NCI-H1048 (cell line): ENCODE measurements around the gene LIPC.

ENCODE experiments used
- DNase-seq: peaks from one replicate; lab custom pipeline; 2025; lab: John Stamatoyannopoulos, UW

The LIPC gene

GRCh38 chr15:58554758-58555157 is 123.0 kb downstream of the LIPC start:
- no peak for DNase-seq

- DNase-seq: no peak
These were observed 123.6 kb downstream of the LIPC start for GRCh38 chr15:58555162-58556027.

- no peak for DNase-seq
These were observed 124.2 kb downstream of the LIPC start for GRCh38 chr15:58556028-58556361.

GRCh38 chr15:58556541-58556940 is 124.8 kb downstream of the LIPC start:
- DNase-seq: no peak

- no peak for DNase-seq
These were observed 127.0 kb downstream of the LIPC start for GRCh38 chr15:58558777-58559176.

- DNase-seq: no peak
These were observed 128.3 kb downstream of the LIPC start for GRCh38 chr15:58559904-58560588.

GRCh38 chr15:58561321-58561720 is 129.5 kb downstream of the LIPC start:
- no peak for DNase-seq

- no peak for DNase-seq
These were observed 130.3 kb downstream of the LIPC start for GRCh38 chr15:58562135-58562534.

GRCh38 chr15:58564981-58565380 is 133.2 kb downstream of the LIPC start:
- no peak for DNase-seq

GRCh38 chr15:58565619-58566018 is 133.8 kb downstream of the LIPC start:
- DNase-seq: no peak

- no peak for DNase-seq
These were observed 134.2 kb downstream of the LIPC start for GRCh38 chr15:58566029-58566428.

GRCh38 chr15:58568157-58568571 is 136.4 kb downstream of the LIPC start:
- no peak for DNase-seq

GRCh38 chr15:58569455-58569854 is 137.7 kb downstream of the LIPC start:
- DNase-seq: no peak

- DNase-seq: no peak
These were observed 139.7 kb downstream of the LIPC start for GRCh38 chr15:58571491-58571890.

GRCh38 chr15:58572521-58572920 is 140.7 kb downstream of the LIPC start:
- no peak for DNase-seq

GRCh38 chr15:58573270-58573669 is 141.5 kb downstream of the LIPC start:
- DNase-seq: no peak

- no peak for DNase-seq
These were observed 142.8 kb downstream of the LIPC start for GRCh38 chr15:58574631-58575030.

- no peak for DNase-seq
These were observed 143.4 kb downstream of the LIPC start for GRCh38 chr15:58575045-58575786.

GRCh38 chr15:58576657-58577056 is 144.9 kb downstream of the LIPC start:
- no peak for DNase-seq

GRCh38 chr15:58582160-58582559 is 150.4 kb downstream of the LIPC start:
- no peak for DNase-seq

- DNase-seq: no peak
These were observed 151.5 kb downstream of the LIPC start for GRCh38 chr15:58583171-58583908.
